ENCODE results near the gene DOCK9.

Gene DOCK9

GRCh38 chr13:98912846-98913245 lies 65.0 kb downstream of the DOCK9 start:
- no peak for DNase-seq (ENCODE audit: extremely low read depth, low read depth)
- TF ChIP-seq, protein P1, sequence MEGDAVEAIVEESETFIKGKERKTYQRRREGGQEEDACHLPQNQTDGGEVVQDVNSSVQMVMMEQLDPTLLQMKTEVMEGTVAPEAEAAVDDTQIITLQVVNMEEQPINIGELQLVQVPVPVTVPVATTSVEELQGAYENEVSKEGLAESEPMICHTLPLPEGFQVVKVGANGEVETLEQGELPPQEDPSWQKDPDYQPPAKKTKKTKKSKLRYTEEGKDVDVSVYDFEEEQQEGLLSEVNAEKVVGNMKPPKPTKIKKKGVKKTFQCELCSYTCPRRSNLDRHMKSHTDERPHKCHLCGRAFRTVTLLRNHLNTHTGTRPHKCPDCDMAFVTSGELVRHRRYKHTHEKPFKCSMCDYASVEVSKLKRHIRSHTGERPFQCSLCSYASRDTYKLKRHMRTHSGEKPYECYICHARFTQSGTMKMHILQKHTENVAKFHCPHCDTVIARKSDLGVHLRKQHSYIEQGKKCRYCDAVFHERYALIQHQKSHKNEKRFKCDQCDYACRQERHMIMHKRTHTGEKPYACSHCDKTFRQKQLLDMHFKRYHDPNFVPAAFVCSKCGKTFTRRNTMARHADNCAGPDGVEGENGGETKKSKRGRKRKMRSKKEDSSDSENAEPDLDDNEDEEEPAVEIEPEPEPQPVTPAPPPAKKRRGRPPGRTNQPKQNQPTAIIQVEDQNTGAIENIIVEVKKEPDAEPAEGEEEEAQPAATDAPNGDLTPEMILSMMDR (IDR thresholded peaks at IDR 0.05; ENCODE audit: low read depth, low read length), result no peak

- TF ChIP-seq, protein P1 (IDR thresholded peaks at IDR 0.05; ENCODE audit: low read depth, low read length), result no peak
- DNase-seq (ENCODE audit: extremely low read depth, low read depth), result no peak
These were observed 67.3 kb downstream of the DOCK9 start for GRCh38 chr13:98910501-98910951.

GRCh38 chr13:98909016-98909415 lies 68.8 kb downstream of the DOCK9 start:
- DNase-seq (ENCODE audit: extremely low read depth, low read depth), result no peak
- TF ChIP-seq, protein P1 (IDR thresholded peaks at IDR 0.05; ENCODE audit: low read depth, low read length), result no peak

DNA sequence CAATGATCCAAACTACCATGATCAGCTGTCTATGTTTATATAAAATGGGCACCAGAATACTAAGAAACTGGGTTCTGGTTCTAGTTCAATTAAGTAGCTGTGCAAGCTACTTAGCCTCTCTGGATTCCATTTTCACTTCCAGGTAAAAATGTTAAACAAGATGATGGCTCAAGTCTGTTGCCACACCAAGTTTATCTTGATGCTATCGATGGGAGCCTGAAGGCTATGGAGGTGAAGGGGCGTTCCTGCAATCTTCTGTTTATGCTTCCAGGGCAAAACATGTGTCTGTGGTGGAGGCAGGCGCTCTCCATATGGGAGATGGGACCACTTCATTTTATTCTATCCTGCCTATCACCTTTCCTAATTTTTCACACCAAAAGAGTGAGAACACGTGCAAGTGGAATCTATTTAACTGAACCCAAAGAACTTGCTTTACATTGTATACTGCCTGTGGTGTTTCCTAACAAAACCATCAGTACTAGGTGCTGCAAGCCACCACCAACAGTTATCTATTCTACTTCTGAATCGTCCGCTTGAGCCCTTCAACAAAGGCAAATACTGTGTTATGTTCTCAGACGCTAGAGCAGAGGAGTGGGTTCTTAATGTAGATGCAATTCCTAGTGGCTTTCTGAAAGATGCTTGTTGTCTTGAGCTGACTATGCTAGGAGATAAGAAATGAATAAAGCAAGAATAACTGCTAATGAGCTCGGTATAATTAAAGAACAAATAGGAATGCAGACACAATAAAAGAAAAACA lies 70.9 kb downstream of the DOCK9 start:
- DNase-seq (ENCODE audit: extremely low read depth, low read depth), result no peak
- TF ChIP-seq, protein P1 (IDR thresholded peaks at IDR 0.05; ENCODE audit: low read depth, low read length), result no peak

DNA sequence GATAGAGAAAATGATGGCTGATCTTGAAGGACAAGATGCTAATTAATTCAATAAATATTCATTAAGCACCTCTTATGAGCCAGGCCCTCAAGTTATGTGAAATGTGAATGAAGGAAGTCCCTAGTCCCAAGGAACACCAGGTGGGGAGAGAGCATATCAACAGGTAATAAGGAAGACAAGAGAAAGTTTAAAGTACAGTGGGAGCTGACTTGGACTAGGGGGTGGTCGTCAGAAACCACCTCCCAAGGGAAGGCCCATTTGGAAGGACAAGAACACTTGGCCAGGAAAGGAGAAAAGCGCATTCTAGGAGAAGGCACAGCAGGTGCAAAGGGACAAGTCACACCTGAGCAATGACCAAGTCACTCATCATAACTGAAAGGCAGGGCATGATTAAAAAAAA lies 72.7 kb downstream of the DOCK9 start:
- no peak for DNase-seq (ENCODE audit: extremely low read depth, low read depth)
- TF ChIP-seq, protein P1 (IDR thresholded peaks at IDR 0.05; ENCODE audit: low read depth, low read length), result no peak

DNA sequence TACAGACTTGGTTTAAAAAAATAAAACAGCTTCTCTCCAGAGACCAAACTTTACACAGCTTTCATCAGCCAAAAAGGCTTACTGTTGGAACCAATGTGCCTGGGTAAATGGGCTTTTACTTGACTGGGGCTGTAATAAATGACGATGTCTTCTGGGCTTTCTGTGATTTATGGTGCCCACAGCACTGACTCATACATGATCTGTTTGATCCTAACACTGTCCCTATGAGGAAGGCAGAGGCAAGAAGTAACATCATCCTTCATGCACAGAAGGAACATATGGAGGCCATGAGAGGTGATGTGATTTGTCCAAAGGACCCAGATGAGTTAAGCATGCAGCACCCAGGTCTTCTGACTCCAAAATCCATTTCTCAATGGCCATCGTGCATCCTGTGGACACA lies 77.4 kb downstream of the DOCK9 start:
- TF ChIP-seq, protein P1 (IDR thresholded peaks at IDR 0.05; ENCODE audit: low read depth, low read length), result no peak
- no peak for DNase-seq (ENCODE audit: extremely low read depth, low read depth)

- TF ChIP-seq, protein P1 (IDR thresholded peaks at IDR 0.05; ENCODE audit: low read depth, low read length), result no peak
- DNase-seq (ENCODE audit: extremely low read depth, low read depth), result no peak
These were observed 80.2 kb downstream of the DOCK9 start for GRCh38 chr13:98897706-98898105.

Measured in AG09319 (cell line).